Loucy (cell line): Measurements from ENCODE around the gene PLCB3.
"Not testable (repeated sequence)": the region's sequence is repeated elsewhere in the genome, so short reads cannot be mapped to it uniquely, and the experiment has no call there.

Experiments used
- H2AFZ ChIP-seq: fragments of 200-600 bp; sonication (generic); 2 replicates; pipeline ENCODE4 v1.6.0; 2016; ENCODE audit warnings: antibody characterized with exemption, mild to moderate bottlenecking, low read length, moderate library complexity
- H3F3A ChIP-seq: fragments of 200-600 bp; 2 replicates; pipeline ENCODE4 v1.6.0; 2016; ENCODE audit warnings: antibody characterized with exemption, low read depth, mild to moderate bottlenecking
- H3K27me3 ChIP-seq: fragments of 200-600 bp; sonication (generic); 2 replicates; pipeline ENCODE4 v1.6.1; 2014; ENCODE audit warnings: low read length, mild to moderate bottlenecking; ENCODE audit not compliant: insufficient read depth, poor library complexity, severe bottlenecking
- H3K36me3 ChIP-seq: fragments of 200-600 bp; sonication (generic); 2 replicates; pipeline ENCODE4 v1.6.1; 2016; ENCODE audit warnings: low read length; ENCODE audit not compliant: insufficient read depth
- H3K4me1 ChIP-seq: fragments of 200-600 bp; sonication (generic); 2 replicates; pipeline ENCODE4 v1.5.1; 2014; ENCODE audit warnings: low read length, mild to moderate bottlenecking; ENCODE audit not compliant: insufficient read depth, poor library complexity, severe bottlenecking
- H3K4me2 ChIP-seq: fragments of 200-600 bp; sonication (generic); 2 replicates; pipeline ENCODE4 v1.6.0; 2014; ENCODE audit warnings: antibody characterized with exemption, low read length, low read depth, mild to moderate bottlenecking; ENCODE audit not compliant: poor library complexity, severe bottlenecking
- H3K4me3 ChIP-seq: fragments of 200-600 bp; sonication (generic); 2 replicates; pipeline ENCODE4 v1.5.1; 2014; ENCODE audit warnings: low read length, mild to moderate bottlenecking, mixed read lengths; ENCODE audit not compliant: poor library complexity, severe bottlenecking
- H3K79me2 ChIP-seq: fragments of 200-600 bp; sonication (generic); 2 replicates; pipeline ENCODE4 v1.6.1; 2014; ENCODE audit warnings: low read length; ENCODE audit not compliant: insufficient read depth
- H3K9ac ChIP-seq: fragments of 200-600 bp; sonication (generic); 2 replicates; pipeline ENCODE4 v1.6.0; 2014; ENCODE audit warnings: mild to moderate bottlenecking, low read depth, low read length, moderate library complexity; ENCODE audit not compliant: poor library complexity, severe bottlenecking
- H3K9me2 ChIP-seq: fragments of 200-600 bp; sonication (generic); replicated peaks from 2 replicates; pipeline ENCODE4 v1.6.1; 2016; ENCODE audit warnings: low read depth, low read length, mixed read lengths
- H3K9me3 ChIP-seq: fragments of 200-600 bp; sonication (generic); 2 replicates; pipeline ENCODE4 v1.6.1; 2014; ENCODE audit warnings: mild to moderate bottlenecking, antibody characterized with exemption, low read length, low read depth; ENCODE audit not compliant: insufficient read depth
- H4K20me1 ChIP-seq: fragments of 200-600 bp; sonication (generic); 2 replicates; pipeline ENCODE4 v1.6.0; 2014; ENCODE audit warnings: antibody characterized with exemption, low read length, mild to moderate bottlenecking; ENCODE audit not compliant: insufficient read depth, poor library complexity, severe bottlenecking
- CTCF ChIP-seq: fragments of 200-600 bp; sonication (generic); conservative IDR thresholded peaks from 2 replicates; pipeline ENCODE4 v1.5.1; 2014; ENCODE audit warnings: mild to moderate bottlenecking, antibody characterized with exemption, low read length
- EZH2phosphoT487 ChIP-seq: fragments of 200-600 bp; IDR thresholded peaks from 2 replicates; pipeline ENCODE4 v1.6.1; 2018; ENCODE audit warnings: antibody characterized with exemption, mild to moderate bottlenecking, moderate library complexity, borderline replicate concordance

Gene PLCB3

GRCh38 chr11:64306563-64306875, 55.2 kb downstream of the PLCB3 start:
- no peaks in the 10 kb centered on the region for H3K36me3 ChIP-seq
- no peaks in the 10 kb centered on the region for H3K27me3 ChIP-seq
- H4K20me1 ChIP-seq, result peaks cover 21% of the 10 kb centered on the region
- peaks cover 18% of the 10 kb centered on the region for H3K4me1 ChIP-seq
- H3K79me2 ChIP-seq, result peaks cover 34% of the 10 kb centered on the region
- TF ChIP-seq CTCF (no peak), EZH2phosphoT487 (no peak)
- H3K9ac ChIP-seq, result peak overlapping the region; percentile 88
- no peaks in the 10 kb centered on the region for H3K9me2 ChIP-seq
- no peak overlapping the region for H2AFZ ChIP-seq
- H3K9me3 ChIP-seq, result no peaks in the 10 kb centered on the region
- peak overlapping the region; percentile 93 for H3K4me2 ChIP-seq
- H3K4me3 ChIP-seq, result peak overlapping the region; percentile 96
- H3F3A ChIP-seq, result 0 out of 2 replicates have a peak, but pooled peaks cover 3% of the 10 kb centered on the region

GRCh38 chr11:64306876-64307622, 55.7 kb downstream of the PLCB3 start:
- TF ChIP-seq CTCF (no peak), EZH2phosphoT487 (no peak)
- H3K9ac ChIP-seq, result peak overlapping the region; percentile 88

GRCh38 chr11:64307795-64308194, 56.5 kb downstream of the PLCB3 start:
- Histone ChIP-seq H3K4me2 (peak overlapping the region; percentile 93), H3K4me1 (peaks cover 18% of the 10 kb centered on the region), H4K20me1 (peaks cover 21% of the 10 kb centered on the region), H3K4me3 (peak overlapping the region; percentile 96), H3K79me2 (peaks cover 37% of the 10 kb centered on the region)
- not testable (repeated sequence) for H3K9me3 ChIP-seq, H3K9ac ChIP-seq, H2AFZ ChIP-seq, H3K9me2 ChIP-seq, H3K27me3 ChIP-seq, H3K36me3 ChIP-seq, H3F3A ChIP-seq

More at GRCh38 chr11:64306876-64307622, 55.7 kb downstream of the PLCB3 start:
- Histone ChIP-seq H3K9me2 (no peaks in the 10 kb centered on the region), H3F3A (0 out of 2 replicates have a peak, but pooled peaks cover 3% of the 10 kb centered on the region), H2AFZ (no peak overlapping the region), H3K36me3 (no peaks in the 10 kb centered on the region), H4K20me1 (peaks cover 21% of the 10 kb centered on the region), H3K79me2 (peaks cover 34% of the 10 kb centered on the region), H3K27me3 (no peaks in the 10 kb centered on the region), H3K4me1 (peaks cover 18% of the 10 kb centered on the region), H3K9me3 (no peaks in the 10 kb centered on the region), H3K4me3 (peak overlapping the region; percentile 96), H3K4me2 (peak overlapping the region; percentile 93)

- Histone ChIP-seq H3K4me2 (no peak overlapping the region), H3K4me1 (no peaks in the 10 kb centered on the region), H3F3A (peaks cover 7% of the 10 kb centered on the region; the same call in 1 of the 2 replicates), H3K4me3 (no peak overlapping the region), H3K27me3 (no peaks in the 10 kb centered on the region), H3K36me3 (peaks cover 7% of the 10 kb centered on the region; the same call in 1 of the 2 replicates), H4K20me1 (peaks cover 12% of the 10 kb centered on the region), H2AFZ (no peak overlapping the region), H3K9me3 (no peaks in the 10 kb centered on the region), H3K9me2 (no peaks in the 10 kb centered on the region), H3K79me2 (peaks cover 38% of the 10 kb centered on the region), H3K9ac (no peak overlapping the region)
- TF ChIP-seq EZH2phosphoT487 (no peak), CTCF (no peak)
Measured at GRCh38 chr11:64312947-64313346, 61.6 kb downstream of the PLCB3 start.
